ENCODE data around the gene ZNF681.

The ZNF681 gene

GRCh38 chr19:23758187-23759074, at the start of gene ZNF681:
Gene ZNF681, minus strand, starts transcription at chr19:23758891. Its CDS starts 142 bp downstream, at chr19:23758749.
- peaks cover 6% of the 10 kb centered on the region for H3K27me3 Mint-ChIP-seq
- H3K9me3 Mint-ChIP-seq = peaks cover 37% of the 10 kb centered on the region
- intact Hi-C loops (cut with micrococcal nuclease) = no loop called here
- peaks cover 16% of the 10 kb centered on the region for H3K4me1 Mint-ChIP-seq (ENCODE audit: low read depth)
- H3K36me3 Mint-ChIP-seq (ENCODE audit: low read depth) = peaks cover 26% of the 10 kb centered on the region
- peak within 1 kb of the TSS; percentile 78 for H3K27ac Mint-ChIP-seq
- H3K4me3 Mint-ChIP-seq = peak within 1 kb of the TSS; percentile 81

DNA sequence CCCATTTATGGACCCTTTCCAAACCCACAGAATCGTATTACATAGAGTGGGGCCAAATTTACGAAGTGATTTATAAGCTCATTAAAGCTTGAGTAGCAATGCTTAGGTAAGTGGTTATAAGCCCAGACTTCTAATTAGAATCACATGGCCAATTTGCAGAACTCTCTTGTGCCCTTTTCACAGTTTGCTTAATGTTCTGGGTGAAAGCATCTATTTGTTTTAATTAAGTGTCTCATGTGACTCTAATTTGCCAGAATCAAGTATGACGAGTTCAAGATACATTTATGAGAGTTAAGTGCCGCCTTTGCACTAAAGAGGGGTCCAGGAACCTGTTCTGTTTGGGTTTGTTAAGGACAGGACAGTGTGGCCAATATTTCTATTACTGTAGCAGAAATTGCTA, 46.0 kb upstream of the ZNF681 start:
- no peaks in the 10 kb centered on the region for H3K36me3 Mint-ChIP-seq (ENCODE audit: low read depth)
- peaks cover 38% of the 10 kb centered on the region for H3K9me3 Mint-ChIP-seq
- intact Hi-C loops (cut with micrococcal nuclease) = no loop called here
- H3K27me3 Mint-ChIP-seq = no peaks in the 10 kb centered on the region
- no peak overlapping the region for H3K4me3 Mint-ChIP-seq
- H3K27ac Mint-ChIP-seq = no peak overlapping the region
- no peaks in the 10 kb centered on the region for H3K4me1 Mint-ChIP-seq (ENCODE audit: low read depth)

- Mint-ChIP-seq H3K36me3 (ENCODE audit: low read depth) (no peaks in the 10 kb centered on the region), H3K4me3 (no peak overlapping the region), H3K27me3 (no peaks in the 10 kb centered on the region), H3K4me1 (ENCODE audit: low read depth) (no peaks in the 10 kb centered on the region), H3K27ac (no peak overlapping the region), H3K9me3 (peaks cover 50% of the 10 kb centered on the region)
- intact Hi-C loops (cut with micrococcal nuclease) = no loop called here
These were observed 43.6 kb upstream of the ZNF681 start for GRCh38 chr19:23802290-23802689.

DNA sequence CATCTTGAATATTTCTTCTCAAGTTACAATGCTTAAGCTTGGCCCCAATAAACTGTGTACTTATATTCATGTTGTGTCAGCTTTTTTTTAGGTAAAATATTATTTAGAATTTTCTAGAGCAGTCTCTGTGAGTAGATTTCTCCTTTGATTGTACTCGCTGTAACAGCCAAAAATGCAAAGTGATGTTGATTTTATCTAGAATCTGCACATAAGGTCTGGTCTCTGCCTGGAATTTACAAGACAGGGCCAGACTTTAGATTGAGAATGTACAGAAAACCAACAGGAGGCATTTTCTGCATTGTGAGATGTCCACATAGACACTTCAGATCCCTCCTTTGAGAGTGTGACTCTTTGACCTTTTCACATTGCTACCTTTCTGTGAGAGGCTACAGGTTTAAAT, 43.1 kb upstream of the ZNF681 start:
- peaks cover 55% of the 10 kb centered on the region for H3K9me3 Mint-ChIP-seq
- no peaks in the 10 kb centered on the region for H3K4me1 Mint-ChIP-seq (ENCODE audit: low read depth)
- intact Hi-C loops (cut with micrococcal nuclease) = no loop called here
- no peaks in the 10 kb centered on the region for H3K27me3 Mint-ChIP-seq
- no peak overlapping the region for H3K4me3 Mint-ChIP-seq
- H3K36me3 Mint-ChIP-seq (ENCODE audit: low read depth) = no peaks in the 10 kb centered on the region
- no peak overlapping the region for H3K27ac Mint-ChIP-seq

DNA sequence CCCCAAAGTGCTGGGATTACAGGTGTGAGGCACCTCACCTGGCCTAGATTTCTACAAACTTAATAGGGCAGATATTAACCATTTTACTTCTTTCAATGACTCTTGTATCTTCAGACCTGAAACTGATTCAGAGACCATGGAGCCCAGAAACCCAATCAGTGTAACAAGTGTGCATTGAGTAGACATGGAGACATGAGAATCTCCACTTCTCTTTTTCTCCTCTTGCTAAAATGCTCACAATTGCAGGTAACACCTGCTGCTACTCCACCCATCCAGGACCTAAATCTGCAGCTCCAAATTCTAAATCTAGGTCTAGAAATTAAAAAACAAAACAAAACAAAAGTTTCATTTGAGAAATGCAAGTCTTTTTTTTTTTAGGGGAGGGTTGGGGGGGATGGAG, 42.2 kb upstream of the ZNF681 start:
- Mint-ChIP-seq H3K27me3 (no peaks in the 10 kb centered on the region), H3K27ac (no peak overlapping the region), H3K9me3 (peaks cover 60% of the 10 kb centered on the region), H3K4me3 (no peak overlapping the region), H3K4me1 (ENCODE audit: low read depth) (no peaks in the 10 kb centered on the region), H3K36me3 (ENCODE audit: low read depth) (no peaks in the 10 kb centered on the region)
- intact Hi-C loops (cut with micrococcal nuclease) = no loop called here

GRCh38 chr19:23800271-23800670, 41.6 kb upstream of the ZNF681 start:
- H3K27ac Mint-ChIP-seq = no peak overlapping the region
- H3K4me3 Mint-ChIP-seq = no peak overlapping the region
- H3K4me1 Mint-ChIP-seq (ENCODE audit: low read depth) = no peaks in the 10 kb centered on the region
- H3K27me3 Mint-ChIP-seq = no peaks in the 10 kb centered on the region
- no peaks in the 10 kb centered on the region for H3K36me3 Mint-ChIP-seq (ENCODE audit: low read depth)
- peaks cover 59% of the 10 kb centered on the region for H3K9me3 Mint-ChIP-seq
- intact Hi-C loops (cut with micrococcal nuclease) = no loop called here

GRCh38 chr19:23799321-23799720, 40.6 kb upstream of the ZNF681 start:
- no peaks in the 10 kb centered on the region for H3K27me3 Mint-ChIP-seq
- H3K4me3 Mint-ChIP-seq = no peak overlapping the region
- H3K27ac Mint-ChIP-seq = no peak overlapping the region
- intact Hi-C loops (cut with micrococcal nuclease) = no loop called here
- H3K9me3 Mint-ChIP-seq = peaks cover 53% of the 10 kb centered on the region
- H3K4me1 Mint-ChIP-seq (ENCODE audit: low read depth) = no peaks in the 10 kb centered on the region
- H3K36me3 Mint-ChIP-seq (ENCODE audit: low read depth) = no peaks in the 10 kb centered on the region

- Mint-ChIP-seq H3K36me3 (ENCODE audit: low read depth) (no peaks in the 10 kb centered on the region), H3K4me3 (no peak overlapping the region), H3K9me3 (peaks cover 71% of the 10 kb centered on the region), H3K27ac (no peak overlapping the region), H3K4me1 (ENCODE audit: low read depth) (no peaks in the 10 kb centered on the region), H3K27me3 (no peaks in the 10 kb centered on the region)
- intact Hi-C loops (cut with micrococcal nuclease) = no loop called here
These were observed 36.8 kb upstream of the ZNF681 start for GRCh38 chr19:23795462-23795861.

- no peaks in the 10 kb centered on the region for H3K27me3 Mint-ChIP-seq
- intact Hi-C loops (cut with micrococcal nuclease) = no loop called here
- no peak overlapping the region for H3K27ac Mint-ChIP-seq
- no peaks in the 10 kb centered on the region for H3K4me1 Mint-ChIP-seq (ENCODE audit: low read depth)
- peaks cover 73% of the 10 kb centered on the region for H3K9me3 Mint-ChIP-seq
- no peaks in the 10 kb centered on the region for H3K36me3 Mint-ChIP-seq (ENCODE audit: low read depth)
- H3K4me3 Mint-ChIP-seq = no peak overlapping the region
These were observed 34.1 kb upstream of the ZNF681 start for GRCh38 chr19:23792784-23793183.

DNA sequence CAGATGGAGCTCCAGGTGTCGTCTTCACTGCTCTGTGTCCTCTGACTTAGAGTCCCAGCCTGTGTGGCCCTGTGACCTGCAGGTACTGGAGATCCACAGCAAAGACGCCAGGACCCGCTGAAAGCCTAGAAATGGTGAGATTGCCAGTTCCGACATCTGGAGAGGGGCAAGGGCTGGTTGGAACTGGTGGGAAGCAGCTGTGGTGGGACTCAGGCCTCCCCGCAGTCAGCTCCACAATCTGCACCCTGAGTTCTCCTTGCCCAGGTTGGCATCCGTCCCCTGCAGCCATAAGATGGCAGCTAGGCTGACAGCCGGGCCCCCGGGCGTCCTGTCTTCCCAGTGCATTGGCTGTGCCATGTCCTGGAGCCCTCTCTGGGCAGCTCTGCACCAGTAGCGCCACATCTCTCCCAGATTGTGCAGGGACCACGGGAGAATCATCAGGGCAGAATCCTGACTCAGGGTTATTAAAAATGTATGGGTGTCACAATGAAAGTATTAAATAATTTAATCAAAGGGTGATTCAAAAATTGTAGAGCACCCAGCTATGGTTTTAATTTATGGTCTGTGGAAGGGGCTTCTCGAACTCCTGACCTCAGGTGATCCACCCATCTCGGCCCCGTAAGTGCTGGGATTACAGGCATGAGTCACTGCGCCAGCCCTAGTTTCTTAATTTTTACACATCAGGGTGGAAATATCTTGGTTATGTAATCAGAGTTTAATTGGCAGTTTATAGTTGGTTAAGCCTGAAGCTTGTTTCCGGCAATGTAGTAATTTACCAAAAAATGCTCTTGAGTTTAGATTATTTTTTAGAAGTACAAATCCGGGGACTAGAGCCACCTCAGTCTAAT, 32.2 kb upstream of the ZNF681 start:
- Mint-ChIP-seq H3K9me3 (peaks cover 70% of the 10 kb centered on the region), H3K4me1 (ENCODE audit: low read depth) (no peaks in the 10 kb centered on the region), H3K36me3 (ENCODE audit: low read depth) (no peaks in the 10 kb centered on the region), H3K27me3 (no peaks in the 10 kb centered on the region), H3K27ac (no peak overlapping the region), H3K4me3 (no peak overlapping the region)
- intact Hi-C loops (cut with micrococcal nuclease) = no loop called here

- Mint-ChIP-seq H3K4me3 (no peak overlapping the region), H3K4me1 (ENCODE audit: low read depth) (no peaks in the 10 kb centered on the region), H3K9me3 (peaks cover 71% of the 10 kb centered on the region), H3K27me3 (no peaks in the 10 kb centered on the region), H3K27ac (no peak overlapping the region), H3K36me3 (ENCODE audit: low read depth) (no peaks in the 10 kb centered on the region)
- intact Hi-C loops (cut with micrococcal nuclease) = no loop called here
These were observed 30.6 kb upstream of the ZNF681 start for GRCh38 chr19:23789246-23789645.

- peaks cover 64% of the 10 kb centered on the region for H3K9me3 Mint-ChIP-seq
- H3K27ac Mint-ChIP-seq = no peak overlapping the region
- H3K4me1 Mint-ChIP-seq (ENCODE audit: low read depth) = no peaks in the 10 kb centered on the region
- H3K27me3 Mint-ChIP-seq = no peaks in the 10 kb centered on the region
- H3K36me3 Mint-ChIP-seq (ENCODE audit: low read depth) = no peaks in the 10 kb centered on the region
- intact Hi-C loops (cut with micrococcal nuclease) = no loop called here
- no peak overlapping the region for H3K4me3 Mint-ChIP-seq
These were observed 29.7 kb upstream of the ZNF681 start for GRCh38 chr19:23788411-23788810.

DNA sequence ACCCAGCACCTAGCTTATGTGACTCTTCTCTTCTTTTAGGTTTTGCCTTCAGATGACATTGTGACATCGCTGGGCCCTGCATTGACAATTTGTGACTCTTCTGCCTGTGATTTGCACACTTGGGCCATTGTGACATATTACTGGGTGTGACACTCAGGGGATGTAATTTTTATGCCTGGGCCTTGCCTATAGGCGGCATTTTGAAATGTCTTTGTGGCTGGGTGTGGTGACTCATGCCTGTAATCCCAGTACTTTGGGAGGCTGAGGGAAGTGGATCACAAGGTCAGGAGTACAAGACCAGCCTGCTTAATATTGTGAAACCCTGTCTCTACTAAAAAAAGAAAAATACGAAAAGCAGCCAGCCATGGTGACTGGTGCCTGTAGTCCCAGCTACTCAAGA, 28.4 kb upstream of the ZNF681 start:
- intact Hi-C loops (cut with micrococcal nuclease) = no loop called here
- Mint-ChIP-seq H3K9me3 (peaks cover 66% of the 10 kb centered on the region), H3K36me3 (ENCODE audit: low read depth) (no peaks in the 10 kb centered on the region), H3K4me1 (ENCODE audit: low read depth) (no peaks in the 10 kb centered on the region), H3K27me3 (no peaks in the 10 kb centered on the region), H3K27ac (no peak overlapping the region), H3K4me3 (no peak overlapping the region)

DNA sequence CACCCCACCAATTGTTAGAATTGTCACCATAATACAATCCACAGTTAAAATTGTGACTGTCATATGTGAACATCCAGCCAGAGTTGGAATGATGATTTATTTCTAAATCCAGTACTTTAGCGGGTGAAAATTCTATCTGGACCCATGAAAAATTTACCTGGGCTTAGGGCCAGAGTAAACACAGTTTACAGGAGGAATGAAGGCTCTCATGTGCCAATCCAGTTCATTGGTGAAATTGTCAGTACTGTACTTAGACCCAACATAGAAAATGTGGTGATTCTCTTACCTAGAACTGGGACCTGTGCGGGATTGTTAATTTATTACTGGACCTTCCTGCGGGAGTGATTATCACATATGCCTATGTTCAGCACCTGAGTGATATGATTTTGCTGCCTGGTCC, 27.3 kb upstream of the ZNF681 start:
- no peaks in the 10 kb centered on the region for H3K36me3 Mint-ChIP-seq (ENCODE audit: low read depth)
- no peaks in the 10 kb centered on the region for H3K27me3 Mint-ChIP-seq
- H3K27ac Mint-ChIP-seq = no peak overlapping the region
- intact Hi-C loops (cut with micrococcal nuclease) = no loop called here
- H3K4me3 Mint-ChIP-seq = no peak overlapping the region
- peaks cover 64% of the 10 kb centered on the region for H3K9me3 Mint-ChIP-seq
- no peaks in the 10 kb centered on the region for H3K4me1 Mint-ChIP-seq (ENCODE audit: low read depth)

Measured in dendritic cell treated with granulocyte-macrophage colony-stimulating factor and Interleukin-4, amounts not matched to agents 40 ng/mL and 50 ng/mL, for 4 days (primary cell).